ENCODE data around the gene ZNF771. TPM values are rescaled to one million over a fixed set of nuclear protein-coding genes. Genes with fewer than 3 reads are reported as not detected.
"Not testable (repeated sequence)": the region's sequence is repeated elsewhere in the genome, so short reads cannot be mapped to it uniquely, and the experiment has no call there.

The ZNF771 gene
- total RNA-seq, 1 donor from 2014 or later = 9.0 TPM

GRCh38 chr16:30458561-30459394, 51.4 kb downstream of the ZNF771 start:
- no peak for FAIRE-seq
- no peak for DNase-seq (ENCODE audit: low spot score in 2 of 2)

- no peak for FAIRE-seq
Observed at GRCh38 chr16:30459456-30459855, 52.0 kb downstream of the ZNF771 start.

GRCh38 chr16:30461426-30461825, 54.0 kb downstream of the ZNF771 start:
- not testable (repeated sequence) for FAIRE-seq; DNase-seq (ENCODE audit: low spot score in 2 of 2)

More at GRCh38 chr16:30459456-30459855, 52.0 kb downstream of the ZNF771 start:
- no peak for DNase-seq (ENCODE audit: low spot score in 2 of 2)

- no peak for DNase-seq (ENCODE audit: low spot score in 2 of 2)
Observed at GRCh38 chr16:30464078-30464477, 56.7 kb downstream of the ZNF771 start.

More at GRCh38 chr16:30464078-30464477, 56.7 kb downstream of the ZNF771 start:
- FAIRE-seq = no peak

Small RNAs within 50 kb of the gene (small RNA-seq; reads per million reads assigned to genes)
- gene RF00019 (not detected), gene RF00406 (not detected)

Other genes with a start within 250 kb of the ZNF771 start
- 22.0 TPM for gene CORO1A, start 224.0 kb upstream of the ZNF771 start, total RNA-seq
- 5.3 TPM for gene BOLA2B, start 213.9 kb upstream of the ZNF771 start, total RNA-seq
- gene SLX1A, start 213.7 kb upstream of the ZNF771 start, total RNA-seq = 12.2 TPM
- gene SULT1A3, start 208.4 kb upstream of the ZNF771 start, total RNA-seq = 5.3 TPM
- 1.2 TPM for gene NPIPB13, start 159.1 kb upstream of the ZNF771 start, total RNA-seq
- 38.7 TPM for gene CD2BP2, start 52.3 kb upstream of the ZNF771 start, total RNA-seq
- 25.3 TPM for gene TBC1D10B, start 37.1 kb upstream of the ZNF771 start, total RNA-seq
- gene MYL11, start 32.8 kb upstream of the ZNF771 start, total RNA-seq = not detected
- gene SEPTIN1, start 25.0 kb upstream of the ZNF771 start, total RNA-seq = not detected
- 39.9 TPM for gene ZNF48, start 12.2 kb upstream of the ZNF771 start, total RNA-seq
- 28.9 TPM for gene DCTPP1, start 22.4 kb downstream of the ZNF771 start, total RNA-seq
- gene SEPHS2, start 38.3 kb downstream of the ZNF771 start, total RNA-seq = 12.6 TPM
- gene ITGAL, start 65.1 kb downstream of the ZNF771 start, total RNA-seq = 0.82 TPM
- 25.7 TPM for gene ZNF768, start 119.0 kb downstream of the ZNF771 start, total RNA-seq
- gene ZNF747, start 127.3 kb downstream of the ZNF771 start, total RNA-seq = 15.1 TPM
- gene ZNF764, start 150.8 kb downstream of the ZNF771 start, total RNA-seq = 6.1 TPM
- gene ZNF688, start 164.1 kb downstream of the ZNF771 start, total RNA-seq = 7.3 TPM
- gene ZNF785, start 178.1 kb downstream of the ZNF771 start, total RNA-seq = 18.3 TPM
- gene ZNF689, start 202.8 kb downstream of the ZNF771 start, total RNA-seq = 9.0 TPM
- gene PRR14, start 243.4 kb downstream of the ZNF771 start, total RNA-seq = 7.3 TPM